HG02884 (cell line): ENCODE data around the gene MARK1.
"Not testable (repeated sequence)": the region's sequence is repeated elsewhere in the genome, so short reads cannot be mapped to it uniquely, and the experiment has no call there.

Experiments used
- ATAC-seq: cut with Tn5 transposase; IDR thresholded peaks from one replicate; pipeline ENCODE4 v1.9.1; 2021; ENCODE audit warnings: mild to moderate bottlenecking, moderate library complexity; ENCODE audit not compliant: unreplicated experiment

Gene MARK1

GRCh38 chr1:220605651-220606050 is 77.7 kb downstream of the MARK1 start:
- not testable (repeated sequence) for ATAC-seq

- not testable (repeated sequence) for ATAC-seq
These were observed 83.2 kb downstream of the MARK1 start for GRCh38 chr1:220611100-220611499.

- ATAC-seq, result no peak
These were observed 88.9 kb downstream of the MARK1 start for GRCh38 chr1:220616836-220617235.

GRCh38 chr1:220628431-220628830 is 100.5 kb downstream of the MARK1 start:
- no peak for ATAC-seq

- ATAC-seq, result no peak
These were observed 103.4 kb downstream of the MARK1 start for GRCh38 chr1:220631238-220631815.

GRCh38 chr1:220637759-220638158 is 109.8 kb downstream of the MARK1 start:
- no peak for ATAC-seq

GRCh38 chr1:220642285-220642684 is 114.3 kb downstream of the MARK1 start:
- ATAC-seq, result no peak

GRCh38 chr1:220652995-220653394 is 125.1 kb downstream of the MARK1 start:
- ATAC-seq, result no peak

GRCh38 chr1:220655509-220655908 is 127.6 kb downstream of the MARK1 start:
- peak; percentile 93 for ATAC-seq

- no peak for ATAC-seq
These were observed 128.2 kb downstream of the MARK1 start for GRCh38 chr1:220655961-220656740.

GRCh38 chr1:220666349-220666748 is 138.4 kb downstream of the MARK1 start:
- no peak for ATAC-seq

GRCh38 chr1:220669005-220669404 is 141.1 kb downstream of the MARK1 start:
- no peak for ATAC-seq

GRCh38 chr1:220670365-220670764 is 142.4 kb downstream of the MARK1 start:
- ATAC-seq, result no peak

GRCh38 chr1:220673921-220674320 is 146.0 kb downstream of the MARK1 start:
- no peak for ATAC-seq

- no peak for ATAC-seq
These were observed 149.3 kb downstream of the MARK1 start for GRCh38 chr1:220677251-220677650.

- ATAC-seq, result peak; percentile 88
These were observed 152.2 kb downstream of the MARK1 start for GRCh38 chr1:220680085-220680687.

- ATAC-seq, result no peak
These were observed 153.4 kb downstream of the MARK1 start for GRCh38 chr1:220681220-220681880.

- ATAC-seq, result no peak
These were observed 155.1 kb downstream of the MARK1 start for GRCh38 chr1:220682901-220683576.

GRCh38 chr1:220683716-220684115 is 155.8 kb downstream of the MARK1 start:
- ATAC-seq, result not testable (repeated sequence)

GRCh38 chr1:220684890-220685289 is 157.0 kb downstream of the MARK1 start:
- ATAC-seq, result no peak

- no peak for ATAC-seq
These were observed 157.9 kb downstream of the MARK1 start for GRCh38 chr1:220685879-220686278.
